ENCODE measurements around the gene TRAK1.

TRAK1 gene

GRCh38 chr3:42149532-42149931 is 58.4 kb downstream of the TRAK1 start:
- in situ Hi-C loops (cut with MboI; ENCODE audit: low pct_unique_long_range_greater_than_20kb, low sequenced_read_pairs, unreplicated experiment) = no loop called here
- DNase-seq (ENCODE audit: low spot score) = no peak
- TF ChIP-seq CTCF (IDR thresholded peaks at IDR 0.05; ENCODE audit: extremely low read depth, insufficient read depth, missing control alignments) = no peak

- in situ Hi-C loops (cut with MboI; ENCODE audit: low pct_unique_long_range_greater_than_20kb, low sequenced_read_pairs, unreplicated experiment) = no loop called here
- TF ChIP-seq CTCF (IDR thresholded peaks at IDR 0.05; ENCODE audit: extremely low read depth, insufficient read depth, missing control alignments) = no peak
- DNase-seq (ENCODE audit: low spot score) = no peak
Observed at GRCh38 chr3:42149975-42150374, 58.8 kb downstream of the TRAK1 start.

- no peak for DNase-seq (ENCODE audit: low spot score)
- in situ Hi-C loops (cut with MboI; ENCODE audit: low pct_unique_long_range_greater_than_20kb, low sequenced_read_pairs, unreplicated experiment) = no loop called here
- TF ChIP-seq CTCF (IDR thresholded peaks at IDR 0.05; ENCODE audit: extremely low read depth, insufficient read depth, missing control alignments) = no peak
Observed at GRCh38 chr3:42151596-42152168, 60.5 kb downstream of the TRAK1 start.

GRCh38 chr3:42152193-42152592 is 61.0 kb downstream of the TRAK1 start:
- no peak for DNase-seq (ENCODE audit: low spot score)
- TF ChIP-seq CTCF (IDR thresholded peaks at IDR 0.05; ENCODE audit: extremely low read depth, insufficient read depth, missing control alignments) = no peak
- in situ Hi-C loops (cut with MboI; ENCODE audit: low pct_unique_long_range_greater_than_20kb, low sequenced_read_pairs, unreplicated experiment) = no loop called here

GRCh38 chr3:42153039-42153438 is 61.9 kb downstream of the TRAK1 start:
- no peak for TF ChIP-seq CTCF (IDR thresholded peaks at IDR 0.05; ENCODE audit: extremely low read depth, insufficient read depth, missing control alignments)
- in situ Hi-C loops (cut with MboI; ENCODE audit: low pct_unique_long_range_greater_than_20kb, low sequenced_read_pairs, unreplicated experiment) = no loop called here

GRCh38 chr3:42157540-42158538 is 66.7 kb downstream of the TRAK1 start:
- DNase-seq (ENCODE audit: low spot score) = peak; percentile 31
- TF ChIP-seq CTCF (IDR thresholded peaks at IDR 0.05; ENCODE audit: extremely low read depth, insufficient read depth, missing control alignments) = no peak
- in situ Hi-C loops (cut with MboI; ENCODE audit: low pct_unique_long_range_greater_than_20kb, low sequenced_read_pairs, unreplicated experiment) = no loop called here

More at GRCh38 chr3:42153039-42153438, 61.9 kb downstream of the TRAK1 start:
- no peak for DNase-seq (ENCODE audit: low spot score)
